Measurements from ENCODE around the gene EPHB2. TPM values are rescaled to one million over a fixed set of nuclear protein-coding genes. Genes with fewer than 3 reads are reported as not detected.

The EPHB2 gene
- total RNA-seq, 2 experiments from 2014 or later = 0.59 TPM; not detected in 1

DNA sequence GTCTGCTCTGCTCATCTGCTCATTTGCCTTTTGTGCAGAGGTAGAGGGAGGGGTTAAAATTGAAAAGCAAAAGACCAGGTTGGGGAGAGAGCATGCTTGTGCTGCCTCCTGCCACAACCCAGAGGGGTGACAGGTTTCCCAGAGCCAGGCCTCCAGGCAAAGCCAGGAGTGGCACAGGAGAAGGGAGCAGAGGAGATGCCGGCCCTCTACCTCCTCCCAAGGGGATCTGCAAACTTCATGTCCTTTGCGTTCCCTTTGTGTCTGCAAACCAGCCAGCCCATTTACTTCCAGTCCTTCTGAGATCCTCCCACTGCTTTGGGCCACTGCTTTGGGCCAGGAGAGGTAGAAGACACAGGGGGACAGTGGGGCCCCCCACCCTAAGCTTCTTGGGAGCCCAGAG, 67.8 kb downstream of the EPHB2 start:
- no peak overlapping the region for H3K4me2 ChIP-seq (ENCODE audit: low read length)
- no TSS peak for BruUV-seq (replicated peaks)
- DNase-seq (ENCODE audit: low spot score) = no peak
- intact Hi-C loops (cut with micrococcal nuclease; ENCODE audit: unreplicated experiment) = no loop called here
- H3K4me3 ChIP-seq (ENCODE audit: low read depth, low read length, poor library complexity, severe bottlenecking) = no peak overlapping the region
- no peaks in the 10 kb centered on the region for H3K9me2 ChIP-seq (ENCODE audit: insufficient read depth, low read length)
- no peak overlapping the region for H3K27ac ChIP-seq (ENCODE audit: low read depth, low read length, poor library complexity, severe bottlenecking)
- H3K4me1 ChIP-seq (ENCODE audit: insufficient read depth, low read length, poor library complexity, severe bottlenecking) = no peaks in the 10 kb centered on the region
- no peaks in the 10 kb centered on the region for H4K20me1 ChIP-seq (ENCODE audit: insufficient read depth, low read length)
- ChIA-PET POLR2A (no interaction called here), CTCF (ENCODE audit: unreplicated experiment) (no interaction called here)
- TF ChIP-seq EZH2phosphoT487 (IDR thresholded peaks at IDR 0.05; ENCODE audit: borderline replicate concordance, low read depth, low read length) (no peak), CTCF (conservative IDR thresholded peaks at IDR 0.05; ENCODE audit: low read length) (no peak)
- H3K36me3 ChIP-seq (ENCODE audit: insufficient read depth, low read length) = no peaks in the 10 kb centered on the region
- no peak overlapping the region for H2AFZ ChIP-seq (ENCODE audit: low read length)
- no peaks in the 10 kb centered on the region for H3K79me2 ChIP-seq (ENCODE audit: insufficient read depth, low read depth, low read length)
- no peaks in the 10 kb centered on the region for H3K9me3 ChIP-seq (ENCODE audit: low read length)

DNA sequence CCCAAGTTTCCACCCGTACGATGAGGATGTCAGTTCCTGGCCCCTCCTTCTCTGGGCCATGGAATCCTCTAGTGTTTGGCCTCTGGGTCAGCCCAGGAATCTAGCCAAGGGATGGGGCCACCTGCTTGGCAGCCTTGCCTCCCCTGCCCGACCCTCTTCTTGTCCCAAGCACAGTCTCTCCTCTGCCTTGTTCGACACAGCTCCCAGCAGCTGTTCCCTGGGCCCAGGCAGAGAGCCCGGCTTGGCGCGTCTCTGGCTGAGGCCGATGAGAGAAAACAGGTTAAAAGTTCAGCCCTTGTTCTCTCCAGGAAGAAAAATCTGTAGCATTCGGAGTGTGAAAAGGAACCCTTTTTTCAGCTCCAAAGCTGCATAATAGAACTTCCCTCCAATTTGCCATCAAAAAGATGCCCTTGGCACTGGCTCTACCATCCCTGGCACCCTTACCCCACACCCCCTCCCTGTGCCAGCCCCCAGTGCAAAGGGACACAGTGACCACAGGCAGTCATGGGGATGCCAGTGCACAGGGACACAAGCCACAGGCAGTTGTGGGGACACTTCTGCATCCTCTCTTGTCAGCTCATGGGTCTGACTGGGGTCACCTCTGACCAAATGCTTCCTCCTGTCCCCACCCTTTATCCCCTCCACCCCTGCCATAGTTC, 68.4 kb downstream of the EPHB2 start:
- H4K20me1 ChIP-seq (ENCODE audit: insufficient read depth, low read length) = no peaks in the 10 kb centered on the region
- no peaks in the 10 kb centered on the region for H3K79me2 ChIP-seq (ENCODE audit: insufficient read depth, low read depth, low read length)
- ChIA-PET CTCF (ENCODE audit: unreplicated experiment) (no interaction called here), POLR2A (no interaction called here)
- no peak overlapping the region for H3K4me2 ChIP-seq (ENCODE audit: low read length)
- DNase-seq (ENCODE audit: low spot score) = no peak
- H2AFZ ChIP-seq (ENCODE audit: low read length) = no peak overlapping the region
- intact Hi-C loops (cut with micrococcal nuclease; ENCODE audit: unreplicated experiment) = no loop called here
- H3K4me1 ChIP-seq (ENCODE audit: insufficient read depth, low read length, poor library complexity, severe bottlenecking) = no peaks in the 10 kb centered on the region
- TF ChIP-seq CTCF (conservative IDR thresholded peaks at IDR 0.05; ENCODE audit: low read length) (no peak), EZH2phosphoT487 (IDR thresholded peaks at IDR 0.05; ENCODE audit: borderline replicate concordance, low read depth, low read length) (no peak)
- H3K9me3 ChIP-seq (ENCODE audit: low read length) = no peaks in the 10 kb centered on the region
- no peak overlapping the region for H3K27ac ChIP-seq (ENCODE audit: low read depth, low read length, poor library complexity, severe bottlenecking)
- BruUV-seq (replicated peaks) = no TSS peak
- H3K4me3 ChIP-seq (ENCODE audit: low read depth, low read length, poor library complexity, severe bottlenecking) = no peak overlapping the region
- no peaks in the 10 kb centered on the region for H3K9me2 ChIP-seq (ENCODE audit: insufficient read depth, low read length)
- H3K36me3 ChIP-seq (ENCODE audit: insufficient read depth, low read length) = no peaks in the 10 kb centered on the region

DNA sequence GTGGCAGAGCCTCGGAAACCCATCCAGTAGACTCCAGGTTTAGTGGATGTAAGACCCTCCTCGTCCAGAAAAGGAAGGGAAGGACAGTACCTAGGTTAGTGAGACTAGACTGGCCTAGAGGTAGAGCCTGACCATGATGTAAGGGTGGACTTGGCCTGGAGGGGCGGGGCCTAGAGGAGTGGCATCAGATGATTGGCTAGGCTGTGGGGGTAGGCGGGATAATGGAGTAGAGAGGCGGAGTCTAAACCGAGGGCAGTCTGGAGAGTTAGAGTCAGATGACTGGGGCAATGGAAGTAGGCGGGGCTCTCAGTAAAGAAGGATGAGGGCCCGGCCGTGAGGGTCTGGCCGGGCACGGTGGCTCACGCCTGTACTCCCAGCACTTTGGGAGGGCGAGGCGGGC, 70.1 kb downstream of the EPHB2 start:
- Histone ChIP-seq H3K27ac (ENCODE audit: low read depth, low read length, poor library complexity, severe bottlenecking) (no peak overlapping the region), H4K20me1 (ENCODE audit: insufficient read depth, low read length) (no peaks in the 10 kb centered on the region), H3K79me2 (ENCODE audit: insufficient read depth, low read depth, low read length) (no peaks in the 10 kb centered on the region), H2AFZ (ENCODE audit: low read length) (no peak overlapping the region), H3K4me1 (ENCODE audit: insufficient read depth, low read length, poor library complexity, severe bottlenecking) (no peaks in the 10 kb centered on the region), H3K9me3 (ENCODE audit: low read length) (no peaks in the 10 kb centered on the region), H3K9me2 (ENCODE audit: insufficient read depth, low read length) (no peaks in the 10 kb centered on the region), H3K36me3 (ENCODE audit: insufficient read depth, low read length) (no peaks in the 10 kb centered on the region), H3K4me3 (ENCODE audit: low read depth, low read length, poor library complexity, severe bottlenecking) (no peak overlapping the region), H3K4me2 (ENCODE audit: low read length) (no peak overlapping the region)
- POLR2A ChIA-PET = interaction anchor here (0.7 kb wide), 1 partner anchor 10 kb away, joined by 3 read pairs; no protein-coding TSS in a partner anchor
- TF ChIP-seq EZH2phosphoT487 (IDR thresholded peaks at IDR 0.05; ENCODE audit: borderline replicate concordance, low read depth, low read length) = no peak
- no peak for TF ChIP-seq CTCF (conservative IDR thresholded peaks at IDR 0.05; ENCODE audit: low read length)
- no TSS peak for BruUV-seq (replicated peaks)
- intact Hi-C loops (cut with micrococcal nuclease; ENCODE audit: unreplicated experiment) = no loop called here
- DNase-seq (ENCODE audit: low spot score) = peak; percentile 2
- CTCF ChIA-PET (ENCODE audit: unreplicated experiment) = no interaction called here
